ENCODE data around the gene ADAMTS9. TPM values are rescaled to one million over a fixed set of nuclear protein-coding genes. Genes with fewer than 3 reads are reported as not detected.

ADAMTS9 gene
- total RNA-seq, 6 donors from 2014 or later = 12.3 to 54.9 (median 26.6) TPM

DNA sequence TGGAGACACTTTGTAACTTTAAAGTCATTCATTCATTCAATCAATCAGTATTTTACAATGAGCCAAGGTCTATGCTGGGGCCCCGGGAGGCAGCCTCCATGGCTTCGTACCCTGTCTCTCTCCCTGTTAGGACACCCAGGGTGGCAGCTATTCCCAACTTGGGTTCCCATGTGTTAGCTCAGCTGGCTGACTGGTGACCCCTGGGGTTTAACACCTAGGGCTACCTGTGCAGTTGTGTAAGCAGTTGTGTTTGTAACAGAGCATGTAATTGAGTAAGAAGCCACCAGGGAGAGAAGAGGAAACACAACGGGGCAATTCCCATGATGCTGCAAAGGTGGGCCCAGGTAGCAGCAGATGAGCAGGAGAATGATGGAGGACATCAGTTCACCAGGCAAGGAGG lies 132.4 kb downstream of the ADAMTS9 start:
- 80 to 85% methylated on average over 3 of the region's 3 CpGs for whole genome bisulfite sequencing, 2 donors
- Histone ChIP-seq H3K9me3 (no peaks in the 10 kb centered on the region), H3K4me1 (no peaks in the 10 kb centered on the region), H3K27ac (no peak overlapping the region), H3K27me3 (no peaks in the 10 kb centered on the region), H3K36me3 (peaks cover 0 to 46% (median 0%) of the 10 kb centered on the region in 4 donors), H3K4me3 (no peak overlapping the region)
- DNase-seq (no peak), ATAC-seq (ENCODE audit: low FRiP score in 2 of 2) (no peak)
- TF ChIP-seq, protein P1, sequence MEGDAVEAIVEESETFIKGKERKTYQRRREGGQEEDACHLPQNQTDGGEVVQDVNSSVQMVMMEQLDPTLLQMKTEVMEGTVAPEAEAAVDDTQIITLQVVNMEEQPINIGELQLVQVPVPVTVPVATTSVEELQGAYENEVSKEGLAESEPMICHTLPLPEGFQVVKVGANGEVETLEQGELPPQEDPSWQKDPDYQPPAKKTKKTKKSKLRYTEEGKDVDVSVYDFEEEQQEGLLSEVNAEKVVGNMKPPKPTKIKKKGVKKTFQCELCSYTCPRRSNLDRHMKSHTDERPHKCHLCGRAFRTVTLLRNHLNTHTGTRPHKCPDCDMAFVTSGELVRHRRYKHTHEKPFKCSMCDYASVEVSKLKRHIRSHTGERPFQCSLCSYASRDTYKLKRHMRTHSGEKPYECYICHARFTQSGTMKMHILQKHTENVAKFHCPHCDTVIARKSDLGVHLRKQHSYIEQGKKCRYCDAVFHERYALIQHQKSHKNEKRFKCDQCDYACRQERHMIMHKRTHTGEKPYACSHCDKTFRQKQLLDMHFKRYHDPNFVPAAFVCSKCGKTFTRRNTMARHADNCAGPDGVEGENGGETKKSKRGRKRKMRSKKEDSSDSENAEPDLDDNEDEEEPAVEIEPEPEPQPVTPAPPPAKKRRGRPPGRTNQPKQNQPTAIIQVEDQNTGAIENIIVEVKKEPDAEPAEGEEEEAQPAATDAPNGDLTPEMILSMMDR (IDR thresholded peaks at IDR 0.05) = no peak
- TF ChIP-seq EP300 (IDR thresholded peaks at IDR 0.05) = no peak
- TF ChIP-seq POLR2A (IDR thresholded peaks at IDR 0.05) = no peak
- no peak for TF ChIP-seq POLR2AphosphoS5 (IDR thresholded peaks at IDR 0.05)

DNA sequence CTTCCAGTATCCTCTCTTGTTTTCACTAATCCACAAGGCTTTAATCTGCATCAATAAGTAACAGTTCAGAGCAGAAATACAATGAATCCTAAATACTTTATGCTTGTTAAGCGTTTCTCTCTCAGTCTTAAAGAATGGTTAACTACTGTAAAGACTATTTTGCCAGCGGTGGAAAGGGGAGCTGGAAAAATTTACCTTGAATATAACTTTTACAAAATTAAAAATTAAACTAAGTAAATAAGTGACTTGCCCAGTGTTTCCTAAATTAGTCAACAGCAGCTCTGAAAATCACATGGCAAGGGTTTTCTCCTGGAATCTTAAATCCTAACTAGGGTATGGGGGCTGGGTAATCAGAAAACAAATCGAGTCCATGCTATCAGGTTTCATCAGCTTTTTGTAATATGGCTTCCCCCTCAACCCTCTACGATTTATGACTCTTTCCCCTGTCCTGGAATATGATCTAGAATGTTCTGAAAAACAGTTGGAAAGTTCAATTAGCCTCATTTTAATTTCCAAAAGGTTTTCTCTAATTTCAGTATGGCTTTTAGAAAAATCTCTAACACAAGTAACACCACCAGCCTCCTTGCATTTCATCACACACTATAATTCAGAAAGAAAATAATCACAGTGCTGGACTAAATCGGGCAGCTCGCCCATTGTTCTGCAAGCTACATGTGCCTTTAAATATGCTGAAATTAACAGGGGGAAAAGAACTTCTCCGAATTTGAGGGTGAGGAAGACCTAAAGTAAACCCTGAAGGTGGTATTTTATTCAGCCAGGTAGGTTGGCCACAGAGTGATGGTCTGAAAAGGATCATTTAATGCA lies 133.5 kb downstream of the ADAMTS9 start:
- TF ChIP-seq, protein P1 (IDR thresholded peaks at IDR 0.05) = no peak
- no peak for TF ChIP-seq POLR2A (IDR thresholded peaks at IDR 0.05)
- no peak for TF ChIP-seq POLR2AphosphoS5 (IDR thresholded peaks at IDR 0.05)
- no peak for TF ChIP-seq EP300 (IDR thresholded peaks at IDR 0.05)
- no peak overlapping the region for H3K27ac ChIP-seq
- no peaks in the 10 kb centered on the region for H3K27me3 ChIP-seq
- H3K9me3 ChIP-seq = no peaks in the 10 kb centered on the region
- ATAC-seq (ENCODE audit: low FRiP score in 2 of 2) = no peak
- peaks cover 0 to 45% (median 0%) of the 10 kb centered on the region in 4 donors for H3K36me3 ChIP-seq
- DNase-seq = no peak
- WGBS, 2 donors = 66 to 67% methylated on average over 7 of the region's 7 CpGs
- H3K4me3 ChIP-seq = no peak overlapping the region
- no peaks in the 10 kb centered on the region for H3K4me1 ChIP-seq

DNA sequence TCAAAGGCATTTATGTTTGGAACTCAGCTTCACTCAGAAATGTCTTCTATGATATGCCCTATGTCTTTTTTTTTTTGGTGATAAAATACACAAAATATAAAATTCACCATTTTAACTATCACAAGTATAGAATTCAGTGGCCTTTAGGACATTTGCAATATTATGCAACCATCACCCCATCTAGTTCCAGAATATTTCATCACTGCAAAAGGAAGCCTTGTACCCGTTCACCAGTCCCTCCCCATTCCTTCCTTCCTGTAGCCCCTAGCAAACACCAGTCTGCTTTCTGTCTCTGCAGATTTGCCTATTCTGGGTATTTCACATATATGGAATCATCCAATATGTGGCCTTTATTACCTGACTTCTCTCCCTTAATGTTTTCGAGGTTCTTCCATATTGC lies 134.8 kb downstream of the ADAMTS9 start:
- H3K4me3 ChIP-seq = no peak overlapping the region
- no peak for ATAC-seq (ENCODE audit: low FRiP score in 2 of 2)
- TF ChIP-seq, protein P1 (IDR thresholded peaks at IDR 0.05) = no peak
- no peak for TF ChIP-seq EP300 (IDR thresholded peaks at IDR 0.05)
- TF ChIP-seq POLR2A (IDR thresholded peaks at IDR 0.05) = no peak
- TF ChIP-seq POLR2AphosphoS5 (IDR thresholded peaks at IDR 0.05) = no peak
- 66 to 70% methylated on average over 2 of the region's 2 CpGs for WGBS, 2 donors
- H3K9me3 ChIP-seq = no peaks in the 10 kb centered on the region
- H3K36me3 ChIP-seq = peaks cover 0 to 41% (median 0%) of the 10 kb centered on the region in 4 donors
- H3K27ac ChIP-seq = no peak overlapping the region
- no peaks in the 10 kb centered on the region for H3K27me3 ChIP-seq
- DNase-seq = no peak
- no peaks in the 10 kb centered on the region for H3K4me1 ChIP-seq

DNA sequence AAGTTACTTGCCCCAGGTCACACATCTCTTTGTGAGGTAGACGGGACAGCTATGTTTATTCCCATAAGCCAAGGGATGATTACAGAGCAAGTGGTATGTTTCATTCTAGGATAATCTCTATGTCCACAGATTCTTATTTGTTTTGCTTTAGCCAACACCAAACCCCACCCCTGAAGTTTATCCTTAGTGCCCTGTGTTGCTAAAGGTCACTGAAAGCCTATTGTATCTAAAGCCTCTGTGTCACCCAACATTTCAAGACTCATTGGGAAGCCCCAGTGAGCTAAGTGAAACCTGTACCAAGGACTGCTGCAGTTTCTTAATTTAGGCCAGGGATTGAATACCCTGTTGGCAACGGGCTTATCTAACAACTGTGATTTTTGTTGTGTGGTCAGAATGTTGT lies 135.6 kb downstream of the ADAMTS9 start:
- Histone ChIP-seq H3K36me3 (peaks cover 0 to 36% (median 0%) of the 10 kb centered on the region in 4 donors), H3K27me3 (no peaks in the 10 kb centered on the region), H3K9me3 (no peaks in the 10 kb centered on the region), H3K4me3 (no peak overlapping the region), H3K27ac (no peak overlapping the region), H3K4me1 (no peaks in the 10 kb centered on the region)
- no peak for TF ChIP-seq EP300 (IDR thresholded peaks at IDR 0.05)
- TF ChIP-seq POLR2AphosphoS5 (IDR thresholded peaks at IDR 0.05) = no peak
- no peak for TF ChIP-seq POLR2A (IDR thresholded peaks at IDR 0.05)
- TF ChIP-seq, protein P1 (IDR thresholded peaks at IDR 0.05) = no peak
- no peak for ATAC-seq (ENCODE audit: low FRiP score in 2 of 2)
- WGBS, 2 donors = 73 to 85% methylated on average over 2 of the region's 2 CpGs
- no peak for DNase-seq

GRCh38 chr3:64551697-64552096 lies 136.1 kb downstream of the ADAMTS9 start:
- DNase-seq (no peak), ATAC-seq (ENCODE audit: low FRiP score in 2 of 2) (no peak)
- Histone ChIP-seq H3K27me3 (no peaks in the 10 kb centered on the region), H3K36me3 (peaks cover 0 to 36% (median 0%) of the 10 kb centered on the region in 4 donors), H3K4me1 (no peaks in the 10 kb centered on the region), H3K9me3 (no peaks in the 10 kb centered on the region), H3K4me3 (no peak overlapping the region), H3K27ac (no peak overlapping the region)
- TF ChIP-seq, protein P1 (IDR thresholded peaks at IDR 0.05) = no peak
- TF ChIP-seq EP300 (IDR thresholded peaks at IDR 0.05) = no peak
- TF ChIP-seq POLR2A (IDR thresholded peaks at IDR 0.05) = no peak
- TF ChIP-seq POLR2AphosphoS5 (IDR thresholded peaks at IDR 0.05) = no peak
- WGBS, 2 donors = 85 to 89% methylated on average over 1 of the region's 1 CpG

All from upper lobe of left lung (tissue), 6 donors.